ENCODE results near the gene ALK.

The ALK gene

DNA sequence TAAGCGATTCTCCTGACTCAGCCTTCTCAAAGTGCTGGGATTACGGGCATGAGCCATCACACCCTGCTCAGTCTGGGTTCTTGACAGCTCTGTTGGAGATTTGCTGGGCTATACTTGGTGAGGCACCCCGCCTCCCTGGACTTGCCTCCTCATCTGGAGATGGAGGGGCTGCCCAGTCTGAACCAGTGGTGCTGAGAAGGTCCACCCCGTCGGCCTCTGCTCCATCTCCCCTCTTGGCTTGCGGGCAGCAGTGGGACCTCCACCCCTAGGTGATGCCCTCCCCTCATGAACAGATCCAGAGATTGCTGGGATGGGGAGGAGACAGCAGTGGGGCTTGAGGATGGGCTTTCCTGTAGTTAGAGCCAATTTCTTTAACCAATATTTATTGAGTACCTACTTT is 685.3 kb downstream of the ALK start:
- H2AFZ ChIP-seq (ENCODE audit: low read depth, low read length) = no peak overlapping the region

DNA sequence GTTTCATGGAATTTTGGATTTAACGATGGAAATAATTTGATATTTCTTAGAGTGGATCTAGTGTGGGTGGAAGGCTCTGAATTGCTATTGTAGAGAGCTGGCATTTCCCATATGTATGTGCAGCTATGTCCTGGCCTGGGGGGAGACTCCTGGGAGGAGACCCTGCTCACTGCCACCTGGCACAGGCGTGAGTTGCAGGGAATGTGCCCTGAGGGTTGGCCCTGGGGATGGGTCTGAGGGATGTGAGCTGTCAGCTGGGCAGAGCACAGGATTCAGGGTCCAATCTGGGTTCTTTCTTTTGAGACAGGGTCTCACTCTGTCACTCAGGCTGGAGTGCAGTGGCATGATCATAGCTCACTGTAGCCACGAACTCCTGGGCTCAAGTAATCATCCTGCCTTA is 686.0 kb downstream of the ALK start:
- Histone ChIP-seq H3K9me3 (ENCODE audit: insufficient read depth, low read length) (no peaks in the 10 kb centered on the region), H3K4me1 (ENCODE audit: low read length) (no peaks in the 10 kb centered on the region), H3K4me3 (ENCODE audit: low read length) (no peak overlapping the region), H4K20me1 (ENCODE audit: insufficient read depth, low read length) (no peaks in the 10 kb centered on the region), H3K79me2 (ENCODE audit: low read length) (no peaks in the 10 kb centered on the region), H3K27me3 (ENCODE audit: low read depth, low read length) (peaks cover 21% of the 10 kb centered on the region), H2AFZ (ENCODE audit: low read depth, low read length) (no peak overlapping the region), H3K36me3 (replicated peaks; ENCODE audit: low read depth, low read length) (no peaks in the 10 kb centered on the region), H3K27ac (ENCODE audit: low read length) (no peak overlapping the region), H3K4me2 (ENCODE audit: low read length) (no peak overlapping the region), H3K9ac (ENCODE audit: low read length) (no peak overlapping the region)
- TF ChIP-seq EZH2phosphoT487 (IDR thresholded peaks at IDR 0.05; ENCODE audit: low read depth) = no peak
- TF ChIP-seq CTCF (IDR thresholded peaks at IDR 0.05; ENCODE audit: low read depth, low read length) = no peak

More for the DNA sequence above, 685.3 kb downstream of the ALK start:
- no peak overlapping the region for H3K4me2 ChIP-seq (ENCODE audit: low read length)
- no peaks in the 10 kb centered on the region for H3K4me1 ChIP-seq (ENCODE audit: low read length)
- no peaks in the 10 kb centered on the region for H4K20me1 ChIP-seq (ENCODE audit: insufficient read depth, low read length)
- no peak overlapping the region for H3K4me3 ChIP-seq (ENCODE audit: low read length)
- H3K9me3 ChIP-seq (ENCODE audit: insufficient read depth, low read length) = no peaks in the 10 kb centered on the region
- H3K79me2 ChIP-seq (ENCODE audit: low read length) = no peaks in the 10 kb centered on the region
- no peak overlapping the region for H3K9ac ChIP-seq (ENCODE audit: low read length)
- TF ChIP-seq CTCF (IDR thresholded peaks at IDR 0.05; ENCODE audit: low read depth, low read length) = no peak
- no peak for TF ChIP-seq EZH2phosphoT487 (IDR thresholded peaks at IDR 0.05; ENCODE audit: low read depth)
- peaks cover 21% of the 10 kb centered on the region for H3K27me3 ChIP-seq (ENCODE audit: low read depth, low read length)
- no peak overlapping the region for H3K27ac ChIP-seq (ENCODE audit: low read length)
- no peaks in the 10 kb centered on the region for H3K36me3 ChIP-seq (replicated peaks; ENCODE audit: low read depth, low read length)

DNA sequence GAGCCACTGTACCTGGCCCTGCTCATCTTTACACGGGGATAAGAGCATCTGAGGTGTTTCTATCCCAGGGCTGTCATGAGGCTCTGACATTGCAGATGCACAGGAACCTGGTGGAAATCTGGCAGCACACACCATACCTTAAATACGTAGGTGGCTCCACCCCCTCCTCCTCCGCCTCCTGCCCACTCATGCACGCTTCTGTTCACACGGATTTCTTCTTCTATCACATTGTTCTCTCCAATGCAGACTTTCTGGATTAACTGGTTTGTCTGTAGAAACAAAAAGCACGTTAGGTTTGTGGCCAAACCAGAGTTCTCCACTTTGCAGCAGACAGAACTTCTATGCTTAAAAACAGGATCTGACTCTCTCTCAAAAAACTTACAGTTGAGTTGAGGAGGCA is 688.0 kb downstream of the ALK start:
- H3K27ac ChIP-seq (ENCODE audit: low read length) = no peak overlapping the region
- no peaks in the 10 kb centered on the region for H4K20me1 ChIP-seq (ENCODE audit: insufficient read depth, low read length)
- no peaks in the 10 kb centered on the region for H3K9me3 ChIP-seq (ENCODE audit: insufficient read depth, low read length)
- no peaks in the 10 kb centered on the region for H3K79me2 ChIP-seq (ENCODE audit: low read length)
- no peak overlapping the region for H2AFZ ChIP-seq (ENCODE audit: low read depth, low read length)
- peaks cover 27% of the 10 kb centered on the region for H3K27me3 ChIP-seq (ENCODE audit: low read depth, low read length)
- no peak for TF ChIP-seq CTCF (IDR thresholded peaks at IDR 0.05; ENCODE audit: low read depth, low read length)
- no peak for TF ChIP-seq EZH2phosphoT487 (IDR thresholded peaks at IDR 0.05; ENCODE audit: low read depth)
- H3K4me3 ChIP-seq (ENCODE audit: low read length) = no peak overlapping the region
- H3K4me1 ChIP-seq (ENCODE audit: low read length) = no peaks in the 10 kb centered on the region
- H3K36me3 ChIP-seq (replicated peaks; ENCODE audit: low read depth, low read length) = no peaks in the 10 kb centered on the region
- no peak overlapping the region for H3K9ac ChIP-seq (ENCODE audit: low read length)
- no peak overlapping the region for H3K4me2 ChIP-seq (ENCODE audit: low read length)

DNA sequence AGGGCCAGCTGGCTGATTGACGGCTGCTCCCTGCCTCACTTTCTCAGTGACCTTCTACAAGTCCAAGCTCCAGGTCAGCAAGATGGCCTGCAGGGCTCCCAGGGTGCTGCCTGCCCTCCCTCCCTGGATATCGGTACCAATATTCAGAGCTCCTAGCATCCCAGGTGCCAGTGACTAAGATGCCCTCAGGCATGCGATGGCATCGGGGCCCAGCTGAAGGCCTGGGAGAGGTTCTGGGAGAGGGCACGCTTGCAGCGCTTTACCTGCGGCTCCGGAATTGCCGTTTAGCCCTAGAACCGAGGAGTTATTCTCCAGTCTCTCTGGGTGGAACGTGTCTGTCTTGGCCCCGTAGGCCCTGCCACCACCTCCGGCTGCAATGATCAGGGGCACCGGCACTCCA is 689.3 kb downstream of the ALK start:
- Histone ChIP-seq H3K9ac (ENCODE audit: low read length) (no peak overlapping the region), H3K4me3 (ENCODE audit: low read length) (no peak overlapping the region), H3K27me3 (ENCODE audit: low read depth, low read length) (peaks cover 29% of the 10 kb centered on the region), H4K20me1 (ENCODE audit: insufficient read depth, low read length) (no peaks in the 10 kb centered on the region), H3K79me2 (ENCODE audit: low read length) (no peaks in the 10 kb centered on the region), H3K4me2 (ENCODE audit: low read length) (no peak overlapping the region), H3K4me1 (ENCODE audit: low read length) (no peaks in the 10 kb centered on the region), H2AFZ (ENCODE audit: low read depth, low read length) (no peak overlapping the region), H3K27ac (ENCODE audit: low read length) (no peak overlapping the region), H3K9me3 (ENCODE audit: insufficient read depth, low read length) (no peaks in the 10 kb centered on the region), H3K36me3 (replicated peaks; ENCODE audit: low read depth, low read length) (no peaks in the 10 kb centered on the region)
- no peak for TF ChIP-seq EZH2phosphoT487 (IDR thresholded peaks at IDR 0.05; ENCODE audit: low read depth)
- TF ChIP-seq CTCF (IDR thresholded peaks at IDR 0.05; ENCODE audit: low read depth, low read length) = no peak
